HCT116 (cell line): ENCODE measurements around the gene VPS25. TPM values are rescaled to one million over a fixed set of nuclear protein-coding genes. Genes with fewer than 3 reads are reported as not detected.

ENCODE experiments used
- ATAC-seq: fragments of 200-7000 bp; cut with Tn5 transposase; 2 replicates; pipeline ENCODE4 v1.9.1; 2020; ENCODE audit warnings: mild to moderate bottlenecking, moderate library complexity
- BruUV-seq: library from RNA; stranded (reverse); fragments of 400-500 nt; replicated peaks from 2 replicates; lab custom pipeline; 2021; lab: Mats Ljungman, UMichigan
- CTCF ChIA-PET: fragments of 300-600 bp; sonication (Branson Sonifier 250); formaldehyde crosslinking; loops from one replicate; lab custom pipeline; 2021; ENCODE audit warnings: antibody characterized with exemption; lab: Charles Lee
- POLR2A ChIA-PET: fragments of 300-600, 350-600 bp; sonication (Branson Sonifier 250); formaldehyde crosslinking; loops from one replicate; lab custom pipeline; 2021; ENCODE audit warnings: antibody characterized with exemption; lab: Charles Lee
- RAD21 ChIA-PET, 2 experiments: fragments of 300-600 bp; sonication (Branson Sonifier 250); formaldehyde crosslinking; loops; one replicate each; lab custom pipeline; 2023; ENCODE audit warnings: low total read pairs in 2 of 2; ENCODE audit not compliant: uncharacterized antibody in 2 of 2, unreplicated experiment in 2 of 2, low non-redundant PET in 1 of 2; lab: Charles Lee
- DNase-seq: peaks from one replicate; pipeline ENCODE4 v3.0.0-alpha.2; 2010; ENCODE audit warnings: low read depth, low spot score
- H2AFZ ChIP-seq: fragments of 200-600 bp; shearing (Covaris generic), sonication (generic); 2 replicates; pipeline ENCODE4 v1.6.1; 2017; ENCODE audit warnings: low read depth, mixed run types, mixed read lengths, antibody characterized with exemption, low read length; ENCODE audit not compliant: poor library complexity, severe bottlenecking
- H3K27ac ChIP-seq: 2 replicates; pipeline ENCODE4 v1.5.1; 2012; ENCODE audit warnings: low read depth, low read length
- H3K27me3 ChIP-seq: fragments of 200-600 bp; sonication (generic); 2 replicates; pipeline ENCODE4 v1.6.1; 2016; ENCODE audit warnings: mixed run types, low read length, mixed read lengths; ENCODE audit not compliant: insufficient read depth
- H3K36me3 ChIP-seq, 2 experiments: fragments of 200-500 bp in 1 of 2; fragments of 200-600 bp in 1 of 2; sonication (Bioruptor generic) in 1 of 2; sonication (generic) in 1 of 2; 2 replicates each; pipeline versions ENCODE4 v1.5.1 to v1.6.1; 2014 to 2016; ENCODE audit warnings: low read length in 2 of 2, inconsistent platforms in 1 of 2, mixed read lengths in 1 of 2, mixed run types in 1 of 2; ENCODE audit not compliant: insufficient read depth in 2 of 2, control insufficient read depth in 1 of 2
- H3K4me1 ChIP-seq, 2 experiments: fragments of 200-600 bp in 1 of 2; sonication (generic) in 1 of 2; 2 replicates each; pipeline versions ENCODE4 v1.5.1 to v1.6.1; 2012 to 2017; ENCODE audit warnings: low read length in 2 of 2, inconsistent platforms in 1 of 2, mild to moderate bottlenecking in 1 of 2, mixed read lengths in 1 of 2, mixed run types in 1 of 2, moderate library complexity in 1 of 2; ENCODE audit not compliant: insufficient read depth in 2 of 2, control insufficient read depth in 1 of 2
- H3K4me2 ChIP-seq: fragments of 200-600 bp; sonication (generic); 2 replicates; pipeline ENCODE4 v1.6.1; 2017; ENCODE audit warnings: mixed run types, low read length, mixed read lengths
- H3K4me3 ChIP-seq, 2 experiments: fragments of 200-600 bp in 1 of 2; sonication (generic) in 1 of 2; replicated peaks in 1 of 2; 2 replicates each; pipeline ENCODE4 v1.5.1; 2011 to 2016; ENCODE audit warnings: low read length in 2 of 2, control low read depth in 1 of 2, low read depth in 1 of 2, mild to moderate bottlenecking in 1 of 2, mixed read lengths in 1 of 2, mixed run types in 1 of 2
- H3K79me2 ChIP-seq: fragments of 200-600 bp; sonication (generic); 2 replicates; pipeline ENCODE4 v1.6.1; 2017; ENCODE audit warnings: mild to moderate bottlenecking, mixed run types, low read length, moderate library complexity, mixed read lengths; ENCODE audit not compliant: insufficient read depth
- H3K9ac ChIP-seq: fragments of 200-600 bp; sonication (generic); 2 replicates; pipeline ENCODE4 v1.6.1; 2016; ENCODE audit warnings: low read length, mixed read lengths
- H3K9me2 ChIP-seq: fragments of 200-600 bp; sonication (generic), shearing (Covaris generic); 2 replicates; pipeline ENCODE4 v1.6.1; 2017; ENCODE audit warnings: mixed run types, mild to moderate bottlenecking, moderate library complexity; ENCODE audit not compliant: insufficient read depth
- H3K9me3 ChIP-seq, 2 experiments: fragments of 200-500 bp in 1 of 2; fragments of 200-600 bp in 1 of 2; sonication (Bioruptor generic) in 1 of 2; sonication (generic) in 1 of 2; 2 replicates each; pipeline ENCODE4 v1.6.1; 2014 to 2017; ENCODE audit warnings: low read length in 2 of 2, mixed read lengths in 2 of 2, inconsistent platforms in 1 of 2, low read depth in 1 of 2, mild to moderate bottlenecking in 1 of 2, mixed run types in 1 of 2, moderate library complexity in 1 of 2; ENCODE audit not compliant: control insufficient read depth in 1 of 2, insufficient read depth in 1 of 2
- H4K20me1 ChIP-seq: fragments of 200-600 bp; sonication (generic), shearing (Covaris generic); 2 replicates; pipeline ENCODE4 v1.6.1; 2017; ENCODE audit warnings: mixed run types, mild to moderate bottlenecking, moderate library complexity; ENCODE audit not compliant: insufficient read depth
- ATF3 ChIP-seq: IDR thresholded peaks from 2 replicates; pipeline ENCODE4 v1.6.1; 2012
- CEBPB ChIP-seq: IDR thresholded peaks from 2 replicates; pipeline ENCODE4 v1.6.1; 2012; ENCODE audit warnings: low read depth
- EZH2 ChIP-seq: fragments of 200-600 bp; sonication (generic); IDR thresholded peaks from 2 replicates; pipeline ENCODE4 v1.6.1; 2017; ENCODE audit warnings: antibody characterized with exemption, mixed run types
- ZFX ChIP-seq: fragments of 450-650 bp; IDR thresholded peaks from 2 replicates; pipeline ENCODE4 v1.6.1; 2017
- intact Hi-C: fragments of 100-400 bp; cut with micrococcal nuclease; formaldehyde crosslinking; loops from 2 replicates; pipeline ENCODE4 v1.10.0; 2022
- total RNA-seq: library from RNA; stranded (reverse); gene quantifications from one replicate; pipeline ENCODE4 v1.2.1, GENCODE V29; 2021; ENCODE audit not compliant: unreplicated experiment
- TF ChIP-seq, protein P1 (sequence below): IDR thresholded peaks from 2 replicates; pipeline ENCODE4 v1.6.1; 2011; ENCODE audit warnings: mild to moderate bottlenecking, low read length, moderate library complexity; ENCODE audit not compliant: insufficient replicate concordance; ENCODE audit errors: extremely low read depth

Gene VPS25
- total RNA-seq, 1 experiment from 2014 or later, result 57.0 TPM

DNA sequence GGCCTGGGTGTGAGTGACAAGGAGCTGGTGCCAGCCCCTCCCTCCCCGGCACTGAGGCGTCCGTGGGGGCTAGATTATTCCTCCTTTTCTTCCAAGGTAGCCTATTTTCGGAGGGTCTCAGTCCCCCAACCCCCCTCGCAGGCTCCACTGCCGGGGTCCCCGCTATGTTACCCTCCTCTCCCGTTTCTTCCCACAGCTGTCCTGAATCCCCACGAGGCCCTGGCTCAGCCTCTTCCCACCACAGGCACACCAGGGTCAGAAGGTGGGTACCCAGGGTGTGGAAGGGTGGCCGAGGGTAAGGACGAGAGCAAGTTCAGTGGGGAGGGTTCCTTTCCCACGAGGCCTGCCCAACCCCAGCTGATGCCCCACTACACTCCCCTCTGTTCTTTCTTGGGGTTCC lies 11.6 kb upstream of the VPS25 start:
- H3K4me3 ChIP-seq, result no peak overlapping the region
- CTCF ChIA-PET, result no interaction called here

DNA sequence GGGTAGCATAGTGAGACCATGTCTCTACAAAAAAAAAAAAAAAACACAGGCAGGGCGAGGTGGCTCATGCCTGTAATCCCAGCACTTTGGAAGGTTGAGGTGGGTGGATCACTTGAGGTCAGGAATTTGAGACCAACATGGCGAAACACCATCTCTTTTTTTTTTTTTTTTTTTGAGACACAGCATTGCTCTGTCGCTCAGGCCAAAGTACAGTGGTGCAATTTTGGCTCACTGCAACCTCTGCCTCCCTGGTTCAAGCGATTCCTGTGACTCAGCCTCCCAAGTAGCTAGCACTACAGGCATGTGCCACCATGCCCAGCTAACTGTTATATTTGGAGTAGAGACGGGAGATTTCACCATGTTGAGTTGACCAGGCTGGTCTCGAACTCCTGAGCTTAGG lies 7.1 kb upstream of the VPS25 start:
- no peaks in the 10 kb centered on the region for H4K20me1 ChIP-seq
- no peak overlapping the region for H3K9ac ChIP-seq
- RAD21 ChIA-PET, result interaction anchor here in 1 of 2 experiments (0.7 kb wide), 1 partner anchor 94 kb away, joined by 3 read pairs; no protein-coding TSS in a partner anchor
- no TSS peak for BruUV-seq
- TF ChIP-seq CEBPB (no peak), ATF3 (no peak)
- TF ChIP-seq, protein P1, sequence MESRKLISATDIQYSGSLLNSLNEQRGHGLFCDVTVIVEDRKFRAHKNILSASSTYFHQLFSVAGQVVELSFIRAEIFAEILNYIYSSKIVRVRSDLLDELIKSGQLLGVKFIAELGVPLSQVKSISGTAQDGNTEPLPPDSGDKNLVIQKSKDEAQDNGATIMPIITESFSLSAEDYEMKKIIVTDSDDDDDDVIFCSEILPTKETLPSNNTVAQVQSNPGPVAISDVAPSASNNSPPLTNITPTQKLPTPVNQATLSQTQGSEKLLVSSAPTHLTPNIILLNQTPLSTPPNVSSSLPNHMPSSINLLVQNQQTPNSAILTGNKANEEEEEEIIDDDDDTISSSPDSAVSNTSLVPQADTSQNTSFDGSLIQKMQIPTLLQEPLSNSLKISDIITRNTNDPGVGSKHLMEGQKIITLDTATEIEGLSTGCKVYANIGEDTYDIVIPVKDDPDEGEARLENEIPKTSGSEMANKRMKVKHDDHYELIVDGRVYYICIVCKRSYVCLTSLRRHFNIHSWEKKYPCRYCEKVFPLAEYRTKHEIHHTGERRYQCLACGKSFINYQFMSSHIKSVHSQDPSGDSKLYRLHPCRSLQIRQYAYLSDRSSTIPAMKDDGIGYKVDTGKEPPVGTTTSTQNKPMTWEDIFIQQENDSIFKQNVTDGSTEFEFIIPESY, result no peak
- no peak for ATAC-seq
- H3K9me3 ChIP-seq, result no peaks in the 10 kb centered on the region
- no peak overlapping the region for H3K27ac ChIP-seq
- CTCF ChIA-PET, result no interaction called here
- no peaks in the 10 kb centered on the region for H3K79me2 ChIP-seq
- no peaks in the 10 kb centered on the region for H3K36me3 ChIP-seq
- peaks cover 0 to 8% of the 10 kb centered on the region in 2 experiments; a peak in 3 of 4 replicates for H3K4me1 ChIP-seq
- POLR2A ChIA-PET, result no interaction called here
- no peak for DNase-seq
- no peak overlapping the region for H2AFZ ChIP-seq
- intact Hi-C loops, result no loop called here
- H3K4me2 ChIP-seq, result no peak overlapping the region
- H3K27me3 ChIP-seq, result no peaks in the 10 kb centered on the region
- H3K4me3 ChIP-seq, result no peak overlapping the region
- no peaks in the 10 kb centered on the region for H3K9me2 ChIP-seq

More for the DNA sequence above, 11.6 kb upstream of the VPS25 start:
- TF ChIP-seq EZH2 (no peak), ATF3 (no peak), ZFX (no peak)
- TF ChIP-seq, all 23 proteins: peak for 0
- DNase-seq (no peak), ATAC-seq (no peak)
- H3K9me3 ChIP-seq, result no peaks in the 10 kb centered on the region
- H3K9me2 ChIP-seq, result no peaks in the 10 kb centered on the region
- intact Hi-C loops, result no loop called here
- H3K4me2 ChIP-seq, result no peak overlapping the region
- H3K9ac ChIP-seq, result no peak overlapping the region
- H4K20me1 ChIP-seq, result no peaks in the 10 kb centered on the region
- no TSS peak for BruUV-seq
- peaks cover 0 to 8% of the 10 kb centered on the region in 2 experiments; a peak in 3 of 4 replicates for H3K4me1 ChIP-seq
- no peaks in the 10 kb centered on the region for H3K79me2 ChIP-seq
- no peak overlapping the region for H3K27ac ChIP-seq
- POLR2A ChIA-PET, result no interaction called here
- H3K27me3 ChIP-seq, result no peaks in the 10 kb centered on the region
- H2AFZ ChIP-seq, result no peak overlapping the region
- H3K36me3 ChIP-seq, result no peaks in the 10 kb centered on the region
- RAD21 ChIA-PET, result no interaction called here
